K562 (cell line): Measurements from ENCODE around the gene NPB. TPM values are rescaled to one million over a fixed set of nuclear protein-coding genes. Genes with fewer than 3 reads are reported as not detected.

Source experiments
- ATAC-seq: fragments of 200-7000 bp; cut with Tn5 transposase; 3 replicates; pipeline ENCODE4 v1.9.1; 2020; ENCODE audit warnings: moderate library complexity
- BruUV-seq: library from RNA; stranded (reverse); fragments of 400-500 nt; replicated peaks from 2 replicates; lab custom pipeline; 2021; lab: Mats Ljungman, UMichigan
- CTCF ChIA-PET: fragments of 300-600 bp; formaldehyde crosslinking; extraction: SDS; loops from one replicate; lab custom pipeline; 2021; ENCODE audit warnings: low intra/inter-chr PET ratio; lab: Yijun Ruan, JAX
- POLR2A ChIA-PET: fragments of 300-600, 350-650 bp; sonication (Branson Sonifier 250); formaldehyde crosslinking; extraction: SDS; loops from one replicate; lab custom pipeline; 2021; ENCODE audit warnings: antibody characterized with exemption, inconsistent platforms; lab: Yijun Ruan, JAX
- DNase-seq, 4 experiments: peaks; one replicate each; pipeline versions ENCODE4 v3.0.0 to v3.0.0-alpha.2; 2011 to 2018; ENCODE audit warnings: low spot score in 3 of 4, mixed read lengths in 3 of 4; ENCODE audit errors: extremely low read depth in 1 of 4
- FAIRE-seq: peaks from 2 replicates; lab custom pipeline; 2011; peaks lifted over from hg19 to GRCh38; lab: Jason Lieb, UNC
- H2AFZ ChIP-seq: 2 replicates; pipeline ENCODE4 v1.6.0; 2011; ENCODE audit warnings: low read depth, low read length, control low read depth, inconsistent platforms
- H3K27ac ChIP-seq: fragments of 200-600 bp; 3 replicates; pipeline ENCODE4 v1.8.0; 2011; ENCODE audit warnings: low read depth, mild to moderate bottlenecking, control low read depth, inconsistent platforms, low read length, moderate library complexity, mixed read lengths; ENCODE audit errors: extremely low read depth
- H3K27me3 ChIP-seq, 2 experiments: fragments of 300-600 bp in 1 of 2; 2 replicates in 1 of 2; 3 replicates in 1 of 2; pipeline versions ENCODE4 v1.6.0 to v1.8.0; 2011; ENCODE audit warnings: inconsistent platforms in 2 of 2, low read length in 2 of 2, mild to moderate bottlenecking in 1 of 2, mixed read lengths in 1 of 2, moderate library complexity in 1 of 2; ENCODE audit not compliant: control insufficient read depth in 2 of 2, insufficient read depth in 2 of 2
- H3K36me3 ChIP-seq: fragments of 300-600 bp; 3 replicates; pipeline ENCODE4 v1.8.0; 2011; ENCODE audit warnings: mild to moderate bottlenecking, low read length, inconsistent platforms; ENCODE audit not compliant: control insufficient read depth, insufficient read depth
- H3K4me1 ChIP-seq, 2 experiments: fragments of 200-600 bp in 1 of 2; replicated peaks in 1 of 2; 2 replicates in 1 of 2; 3 replicates in 1 of 2; pipeline versions ENCODE4 v1.5.1 to v1.8.0; 2011; ENCODE audit warnings: inconsistent platforms in 2 of 2, low read length in 2 of 2, mild to moderate bottlenecking in 1 of 2, mixed read lengths in 1 of 2, moderate library complexity in 1 of 2; ENCODE audit not compliant: control insufficient read depth in 2 of 2, insufficient read depth in 2 of 2
- H3K4me2 ChIP-seq: 2 replicates; pipeline ENCODE4 v1.6.1; 2011; ENCODE audit warnings: low read length, control low read depth, inconsistent platforms, mixed read lengths; ENCODE audit not compliant: insufficient read depth
- H3K4me3 ChIP-seq: fragments of 200-600 bp; sonication (generic), shearing (Covaris generic); 2 replicates; pipeline ENCODE4 v1.5.1; 2016; ENCODE audit warnings: control low read depth, inconsistent platforms
- H3K79me2 ChIP-seq: fragments of 200-600 bp; 3 replicates; pipeline ENCODE4 v1.8.0; 2011; ENCODE audit warnings: low read length, inconsistent platforms; ENCODE audit not compliant: control insufficient read depth, insufficient read depth
- H3K9ac ChIP-seq, 2 experiments: 2 replicates each; pipeline versions ENCODE4 v1.6.0 to v1.6.1; 2011; ENCODE audit warnings: low read depth in 2 of 2, low read length in 2 of 2, control low read depth in 1 of 2, inconsistent platforms in 1 of 2, mild to moderate bottlenecking in 1 of 2, mixed read lengths in 1 of 2; ENCODE audit not compliant: insufficient read depth in 1 of 2
- H3K9me1 ChIP-seq: one replicate; pipeline ENCODE4 v1.6.0; 2011; ENCODE audit warnings: inconsistent platforms, mild to moderate bottlenecking, low read length, moderate library complexity; ENCODE audit not compliant: control insufficient read depth, insufficient read depth
- H3K9me3 ChIP-seq: replicated peaks from 2 replicates; pipeline ENCODE4 v1.5.1; 2011; ENCODE audit warnings: low read depth, low read length, inconsistent platforms; ENCODE audit not compliant: control insufficient read depth, insufficient read depth
- H4K20me1 ChIP-seq: replicated peaks from 2 replicates; pipeline ENCODE4 v1.6.1; 2011; ENCODE audit warnings: low read length, inconsistent platforms, mixed read lengths; ENCODE audit not compliant: control insufficient read depth, insufficient read depth
- ATF7 ChIP-seq: fragments of 450-650 bp; IDR thresholded peaks from 2 replicates; pipeline ENCODE4 v1.7.1; 2014; ENCODE audit warnings: mild to moderate bottlenecking, moderate library complexity
- DMBX1 ChIP-seq: fragments of 250-450 bp; sonication (Bioruptor Pico); IDR thresholded peaks from 2 replicates; pipeline ENCODE4 v1.8.0; 2022; ENCODE audit warnings: inconsistent platforms, mild to moderate bottlenecking, moderate library complexity, borderline replicate concordance
- ELF1 ChIP-seq: fragments of 200-800 bp; sonication (Bioruptor generic); IDR thresholded peaks from 2 replicates; pipeline ENCODE4 v1.6.1; 2016; ENCODE audit warnings: missing genetic modification characterization, missing compliant biosample characterization
- ELF4 ChIP-seq: fragments of 450-650 bp; formaldehyde crosslinking; IDR thresholded peaks from 2 replicates; pipeline ENCODE4 v1.4.0; 2022; ENCODE audit warnings: missing genetic modification characterization
- MAX ChIP-seq: sonication (generic); formaldehyde crosslinking; IDR thresholded peaks from 2 replicates; pipeline ENCODE4 v1.9.0; 2022; ENCODE audit warnings: mild to moderate bottlenecking, missing genetic modification reagents
- MTA3 ChIP-seq: fragments of 450-650 bp; formaldehyde crosslinking; IDR thresholded peaks from 2 replicates; pipeline ENCODE4 v1.6.1; 2017; ENCODE audit warnings: mild to moderate bottlenecking, borderline replicate concordance
- MXD1 ChIP-seq: fragments of 250-450 bp; sonication (Bioruptor Pico); IDR thresholded peaks from 2 replicates; pipeline ENCODE4 v1.8.0; 2021; ENCODE audit warnings: borderline replicate concordance, mild to moderate bottlenecking, moderate library complexity; ENCODE audit not compliant: poor library complexity, severe bottlenecking
- NCOR1 ChIP-seq: fragments of 450-650 bp; IDR thresholded peaks from 2 replicates; pipeline ENCODE4 v1.6.1; 2016; ENCODE audit warnings: mild to moderate bottlenecking, moderate library complexity
- NR4A1 ChIP-seq, 2 experiments: fragments of 250-450 bp in 1 of 2; fragments of 450-650 bp in 1 of 2; sonication (Bioruptor Pico) in 1 of 2; IDR thresholded peaks; 2 replicates each; pipeline versions ENCODE4 v1.4.0 to v1.6.1; 2016 to 2020; ENCODE audit warnings: mild to moderate bottlenecking in 2 of 2, missing compliant biosample characterization in 1 of 2, missing genetic modification characterization in 1 of 2, moderate library complexity in 1 of 2
- POLR2A ChIP-seq: fragments of 450-650 bp; conservative IDR thresholded peaks from 2 replicates; pipeline ENCODE4 v1.6.1; 2016
- SIN3A ChIP-seq, 2 experiments: fragments of 150-350 bp in 1 of 2; IDR thresholded peaks; 2 replicates each; pipeline ENCODE4 v1.6.1; 2011 to 2016; ENCODE audit warnings: borderline replicate concordance in 2 of 2, low read depth in 2 of 2, low read length in 2 of 2, mild to moderate bottlenecking in 2 of 2, moderate library complexity in 2 of 2; ENCODE audit not compliant: control insufficient read depth in 1 of 2
- SP2 ChIP-seq: IDR thresholded peaks from 2 replicates; pipeline ENCODE4 v1.6.1; 2011; ENCODE audit warnings: mild to moderate bottlenecking, low read depth, low read length, moderate library complexity; ENCODE audit not compliant: poor library complexity, severe bottlenecking; ENCODE audit errors: extremely low read depth
- STAG1 ChIP-seq: sonication (generic); formaldehyde crosslinking; IDR thresholded peaks from 2 replicates; pipeline ENCODE4 v1.5.0; 2020; ENCODE audit warnings: missing genetic modification reagents, borderline replicate concordance
- ZBED1 ChIP-seq: IDR thresholded peaks from 2 replicates; pipeline ENCODE4 v1.6.1; 2014
- ZNF695 ChIP-seq: fragments of 450-650 bp; formaldehyde crosslinking; IDR thresholded peaks from 2 replicates; pipeline ENCODE4 v1.4.0; 2020; ENCODE audit warnings: mild to moderate bottlenecking, moderate library complexity
- WGBS: fragments of 100-300 bp; shearing (Covaris generic); methylation state at CpG from one replicate; pipeline ENCODE4 v1.1.6; 2016; ENCODE audit warnings: low coverage, mixed read lengths; ENCODE audit not compliant: insufficient coverage; ENCODE audit errors: missing lambda C conversion rate; 5-methylcytosine and 5-hydroxymethylcytosine counted together
- in situ Hi-C: fragments of 300-500 bp; cut with MboI; formaldehyde crosslinking; loops from 4 replicates; pipeline ENCODE4 v1.15.0; 2018; ENCODE audit warnings: inconsistent platforms, mixed read lengths
- intact Hi-C: fragments of 100-400 bp; cut with micrococcal nuclease; formaldehyde crosslinking; loops from 2 replicates; pipeline ENCODE4 v1.14.2; 2022
- polyA plus RNA-seq, 8 experiments: library from polyadenylated mRNA; depleted of rRNA in 4 of 8; stranded (reverse) in 5 of 8; unstranded in 3 of 8; fragments of >200 nt; fragmentation: Nextera tagmentation in 2 of 8; fragmentation: Illumina TruSeq in 1 of 8; extraction: Ambion mirVana in 2 of 8; extraction: Trizol in 1 of 8; gene quantifications; 2 replicates each; pipeline versions ENCODE4 v1.2.1 to v1.2.3, GENCODE V29; 2011 to 2014; ENCODE audit warnings: inconsistent platforms in 1 of 8, missing spikeins in 1 of 8
- total RNA-seq, 7 experiments: library from RNA; depleted of rRNA in 6 of 7; stranded (reverse); fragments of >200 nt in 6 of 7; fragmentation: Illumina TruSeq in 2 of 7; extraction: Trizol in 2 of 7; gene quantifications; 2 replicates each; pipeline versions ENCODE4 v1.2.1 to v1.2.3, GENCODE V29; 2011 to 2021; ENCODE audit warnings: low replicate concordance in 1 of 7
- TF ChIP-seq, protein P1 (sequence below): fragments of 450-650 bp; formaldehyde crosslinking; IDR thresholded peaks from 2 replicates; pipeline ENCODE4 v1.4.0; 2022; ENCODE audit warnings: missing genetic modification characterization

The NPB gene
- total and polyA plus RNA-seq, 9 of the 15 experiments (the other 6 are each of a cell fraction or from before 2014, with no cell fraction given), result 0.03 to 0.61 (median 0.14) TPM; not detected in 2

- FAIRE-seq, result peak; percentile 93
- H3K4me2 ChIP-seq, result peak overlapping the region; percentile 89
- peak; percentile 18; the same call in 1 of the 2 replicates for TF ChIP-seq ATF7
- no peak for TF ChIP-seq ELF1 (tag)
- no peak for TF ChIP-seq ELF4 (CRISPR knock-in tag)
- TF ChIP-seq MTA3, result peak; percentile 22; the same call in 1 of the 2 replicates
- TF ChIP-seq MAX (CRISPR knock-in tag), result no peak
- TF ChIP-seq, protein P1, sequence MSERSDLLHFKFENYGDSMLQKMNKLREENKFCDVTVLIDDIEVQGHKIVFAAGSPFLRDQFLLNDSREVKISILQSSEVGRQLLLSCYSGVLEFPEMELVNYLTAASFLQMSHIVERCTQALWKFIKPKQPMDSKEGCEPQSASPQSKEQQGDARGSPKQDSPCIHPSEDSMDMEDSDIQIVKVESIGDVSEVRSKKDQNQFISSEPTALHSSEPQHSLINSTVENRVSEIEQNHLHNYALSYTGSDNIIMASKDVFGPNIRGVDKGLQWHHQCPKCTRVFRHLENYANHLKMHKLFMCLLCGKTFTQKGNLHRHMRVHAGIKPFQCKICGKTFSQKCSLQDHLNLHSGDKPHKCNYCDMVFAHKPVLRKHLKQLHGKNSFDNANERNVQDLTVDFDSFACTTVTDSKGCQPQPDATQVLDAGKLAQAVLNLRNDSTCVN (CRISPR knock-in tag), result no peak
- TF ChIP-seq SP2, result no peak
- TF ChIP-seq DMBX1, result peak; percentile 72; the same call in 1 of the 2 replicates
- TF ChIP-seq NR4A1 (CRISPR knock-in tag; IDR thresholded peaks at IDR 0.05), result no peak
- 0 out of 2 replicates have a peak, but pooled peaks have one; percentile 47 for TF ChIP-seq NR4A1 (tag; IDR thresholded peaks at IDR 0.05)
- peak; percentile 38; the same call in 1 of the 2 replicates for TF ChIP-seq ZBED1
- TF ChIP-seq SIN3A (IDR thresholded peaks at IDR 0.05; ENCODE audit: borderline replicate concordance in 2 of 2, control insufficient read depth in 1 of 2, low read depth in 2 of 2, low read length in 2 of 2), result peak; percentile 61 to 82; a peak in 3 of 4 replicates
- TF ChIP-seq STAG1 (CRISPR knock-in tag), result no peak
- TF ChIP-seq POLR2A, result peak; percentile 61; the same call in 1 of the 2 replicates
- TF ChIP-seq MXD1, result no peak
- TF ChIP-seq NCOR1, result no peak
- TF ChIP-seq ZNF695 (CRISPR knock-in tag), result no peak
Measured at GRCh38 chr17:81922566-81923301, 20.7 kb downstream of the NPB start.

More at GRCh38 chr17:81922566-81923301, 20.7 kb downstream of the NPB start:
- POLR2A ChIA-PET, result interaction anchor here (0.6 to 4.8 kb wide), 14 partner anchors 7 to 221 kb away, joined by 3 to 46 read pairs (median 4); partner anchors contain the start of genes NPB, P4HB and PCYT2
- peaks cover 96% of the 10 kb centered on the region for H3K79me2 ChIP-seq
- no peaks in the 10 kb centered on the region for H3K27me3 ChIP-seq
- intact Hi-C loops (no loop called here), in situ Hi-C loops (no loop called here)
- ATAC-seq, result peak; percentile 43
- peak overlapping the region; percentile 75 to 95 for H3K9ac ChIP-seq
- TSS peak; percentile 21 for BruUV-seq
- DNase-seq, result peak in 2 of 4 experiments; percentile 38 to 89
- H3K4me3 ChIP-seq, result peak overlapping the region; percentile 53
- H4K20me1 ChIP-seq, result peaks cover 24% of the 10 kb centered on the region; the same call in 1 of the 2 replicates
- H3K9me1 ChIP-seq, result peaks cover 6% of the 10 kb centered on the region
- no peak overlapping the region for H2AFZ ChIP-seq
- 9% methylated on average over 44 of the region's 58 CpGs for WGBS
- peaks cover 44% of the 10 kb centered on the region for H3K36me3 ChIP-seq
- peak overlapping the region; percentile 98 for H3K27ac ChIP-seq
- peaks cover 46 to 91% of the 10 kb centered on the region in 2 experiments for H3K4me1 ChIP-seq
- H3K9me3 ChIP-seq, result no peaks in the 10 kb centered on the region
- CTCF ChIA-PET, result no interaction called here
